Measurements from ENCODE around the gene NRL. TPM values are rescaled to one million over a fixed set of nuclear protein-coding genes. Genes with fewer than 3 reads are reported as not detected.

NRL gene
- total and polyA plus RNA-seq, 10 of the 15 experiments (the other 5 are each of a cell fraction or from before 2014, with no cell fraction given), result 0.11 to 4.4 (median 2.2) TPM

DNA sequence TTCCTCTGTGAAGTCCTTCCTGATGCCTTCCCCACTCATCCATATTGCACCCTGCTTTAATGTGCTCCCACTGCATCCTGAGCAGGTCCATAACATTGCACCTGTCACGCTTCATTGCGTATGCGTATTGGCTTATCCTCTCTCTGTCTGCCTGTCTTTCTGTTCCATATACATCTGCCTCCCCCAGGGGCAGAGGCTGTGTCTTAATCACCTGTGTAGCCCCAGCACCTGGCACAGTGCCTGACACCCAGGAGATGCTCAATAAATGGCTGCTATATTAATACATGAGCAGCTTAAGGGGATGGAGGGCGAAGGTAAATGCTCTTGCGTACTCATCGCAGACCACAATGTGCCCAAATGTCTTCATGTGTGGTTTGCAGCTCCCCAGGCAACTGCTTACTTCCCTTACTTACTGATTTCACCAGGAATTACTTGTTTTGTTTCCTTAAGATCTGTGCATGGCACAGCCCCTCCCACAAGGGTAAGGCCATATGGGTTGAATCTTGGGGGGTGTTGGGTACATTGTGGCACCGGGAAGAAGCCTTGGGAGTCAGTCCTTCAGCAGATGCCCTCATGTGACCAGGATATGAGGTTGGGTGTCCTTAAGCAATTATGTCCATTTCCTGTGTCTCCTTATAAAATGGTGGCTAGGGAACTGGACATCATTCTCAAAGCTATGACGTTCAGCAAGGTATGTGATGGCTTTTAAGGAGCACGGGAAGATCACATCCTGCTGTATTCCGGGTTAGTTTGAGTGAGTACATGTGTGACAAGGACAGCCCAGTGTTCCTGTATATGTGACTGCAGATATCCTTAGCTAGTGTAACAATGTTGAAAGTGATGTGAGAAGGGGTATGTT is 44.2 kb downstream of the NRL start:
- in situ Hi-C loops (cut with MboI), result no loop called here
- ChIA-PET RAD21 (ENCODE audit: unreplicated experiment) (interaction anchor here (0.8 to 1.3 kb wide), 3 partner anchors 15 to 38 kb away, joined by 3 to 4 read pairs (median 3); no protein-coding TSS in a partner anchor), SMC1A (ENCODE audit: uncharacterized antibody, unreplicated experiment) (interaction anchor here (1.4 to 1.5 kb wide), 2 partner anchors 12 to 20 kb away, joined by 4 to 5 read pairs; no protein-coding TSS in a partner anchor), POLR2A (interaction anchor here (1.0 kb wide), 1 partner anchor 22 kb away, joined by 3 read pairs; no protein-coding TSS in a partner anchor), CTCF (interaction anchor here (2.0 to 2.7 kb wide), 2 partner anchors 12 to 43 kb away, joined by 4 to 10 read pairs; partner anchors contain the start of gene DCAF11)
- Histone ChIP-seq H2AFZ (ENCODE audit: control insufficient read depth, low read depth, low read length) (no peak overlapping the region), H3K4me1 (ENCODE audit: control insufficient read depth, insufficient read depth, low read length) (peaks cover 8% of the 10 kb centered on the region), H4K20me1 (ENCODE audit: control insufficient read depth, insufficient read depth) (no peaks in the 10 kb centered on the region; the same call in 1 of the 2 replicates), H3K9me3 (replicated peaks; ENCODE audit: control insufficient read depth, insufficient read depth, low read length) (no peaks in the 10 kb centered on the region), H3K79me2 (ENCODE audit: control insufficient read depth, insufficient read depth, low read length) (no peaks in the 10 kb centered on the region), H3K27me3 (replicated peaks in 1 of 2; ENCODE audit: control insufficient read depth in 2 of 2, insufficient read depth in 2 of 2, low read length in 1 of 2) (peaks cover 0 to 2% of the 10 kb centered on the region in 2 experiments; a peak in 1 of 4 replicates), H3K4me3 (no peak overlapping the region), H3K27ac (ENCODE audit: control insufficient read depth, insufficient read depth) (no peak overlapping the region), H3K36me3 (ENCODE audit: control insufficient read depth in 2 of 2, insufficient read depth in 2 of 2, low read length in 1 of 2) (no peaks in the 10 kb centered on the region), H3K9ac (ENCODE audit: control insufficient read depth, insufficient read depth, low read length) (no peak overlapping the region), H3K4me2 (ENCODE audit: control insufficient read depth, insufficient read depth) (no peak overlapping the region)
- BruUV-seq (replicated peaks), result no TSS peak
- ATAC-seq, result no peak
- WGBS (ENCODE audit: insufficient coverage, insufficient replicate concordance, low lambda C conversion rate, missing lambda C conversion rate), result 62% methylated on average over 10 of the region's 10 CpGs
- FAIRE-seq, result no peak
- intact Hi-C loops (cut with micrococcal nuclease; ENCODE audit: unreplicated experiment), result no loop called here
- DNase-seq (ENCODE audit: low read depth, low spot score), result no peak
- TF ChIP-seq, protein P1, sequence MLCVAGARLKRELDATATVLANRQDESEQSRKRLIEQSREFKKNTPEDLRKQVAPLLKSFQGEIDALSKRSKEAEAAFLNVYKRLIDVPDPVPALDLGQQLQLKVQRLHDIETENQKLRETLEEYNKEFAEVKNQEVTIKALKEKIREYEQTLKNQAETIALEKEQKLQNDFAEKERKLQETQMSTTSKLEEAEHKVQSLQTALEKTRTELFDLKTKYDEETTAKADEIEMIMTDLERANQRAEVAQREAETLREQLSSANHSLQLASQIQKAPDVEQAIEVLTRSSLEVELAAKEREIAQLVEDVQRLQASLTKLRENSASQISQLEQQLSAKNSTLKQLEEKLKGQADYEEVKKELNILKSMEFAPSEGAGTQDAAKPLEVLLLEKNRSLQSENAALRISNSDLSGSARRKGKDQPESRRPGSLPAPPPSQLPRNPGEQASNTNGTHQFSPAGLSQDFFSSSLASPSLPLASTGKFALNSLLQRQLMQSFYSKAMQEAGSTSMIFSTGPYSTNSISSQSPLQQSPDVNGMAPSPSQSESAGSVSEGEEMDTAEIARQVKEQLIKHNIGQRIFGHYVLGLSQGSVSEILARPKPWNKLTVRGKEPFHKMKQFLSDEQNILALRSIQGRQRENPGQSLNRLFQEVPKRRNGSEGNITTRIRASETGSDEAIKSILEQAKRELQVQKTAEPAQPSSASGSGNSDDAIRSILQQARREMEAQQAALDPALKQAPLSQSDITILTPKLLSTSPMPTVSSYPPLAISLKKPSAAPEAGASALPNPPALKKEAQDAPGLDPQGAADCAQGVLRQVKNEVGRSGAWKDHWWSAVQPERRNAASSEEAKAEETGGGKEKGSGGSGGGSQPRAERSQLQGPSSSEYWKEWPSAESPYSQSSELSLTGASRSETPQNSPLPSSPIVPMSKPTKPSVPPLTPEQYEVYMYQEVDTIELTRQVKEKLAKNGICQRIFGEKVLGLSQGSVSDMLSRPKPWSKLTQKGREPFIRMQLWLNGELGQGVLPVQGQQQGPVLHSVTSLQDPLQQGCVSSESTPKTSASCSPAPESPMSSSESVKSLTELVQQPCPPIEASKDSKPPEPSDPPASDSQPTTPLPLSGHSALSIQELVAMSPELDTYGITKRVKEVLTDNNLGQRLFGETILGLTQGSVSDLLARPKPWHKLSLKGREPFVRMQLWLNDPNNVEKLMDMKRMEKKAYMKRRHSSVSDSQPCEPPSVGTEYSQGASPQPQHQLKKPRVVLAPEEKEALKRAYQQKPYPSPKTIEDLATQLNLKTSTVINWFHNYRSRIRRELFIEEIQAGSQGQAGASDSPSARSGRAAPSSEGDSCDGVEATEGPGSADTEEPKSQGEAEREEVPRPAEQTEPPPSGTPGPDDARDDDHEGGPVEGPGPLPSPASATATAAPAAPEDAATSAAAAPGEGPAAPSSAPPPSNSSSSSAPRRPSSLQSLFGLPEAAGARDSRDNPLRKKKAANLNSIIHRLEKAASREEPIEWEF (IDR thresholded peaks at IDR 0.05; ENCODE audit: insufficient replicate concordance, low read depth, low read length), result no peak
- TF ChIP-seq, protein P2, sequence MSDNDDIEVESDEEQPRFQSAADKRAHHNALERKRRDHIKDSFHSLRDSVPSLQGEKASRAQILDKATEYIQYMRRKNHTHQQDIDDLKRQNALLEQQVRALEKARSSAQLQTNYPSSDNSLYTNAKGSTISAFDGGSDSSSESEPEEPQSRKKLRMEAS (IDR thresholded peaks at IDR 0.05; ENCODE audit: low read depth, low read length), result no peak
- TF ChIP-seq, protein P3, sequence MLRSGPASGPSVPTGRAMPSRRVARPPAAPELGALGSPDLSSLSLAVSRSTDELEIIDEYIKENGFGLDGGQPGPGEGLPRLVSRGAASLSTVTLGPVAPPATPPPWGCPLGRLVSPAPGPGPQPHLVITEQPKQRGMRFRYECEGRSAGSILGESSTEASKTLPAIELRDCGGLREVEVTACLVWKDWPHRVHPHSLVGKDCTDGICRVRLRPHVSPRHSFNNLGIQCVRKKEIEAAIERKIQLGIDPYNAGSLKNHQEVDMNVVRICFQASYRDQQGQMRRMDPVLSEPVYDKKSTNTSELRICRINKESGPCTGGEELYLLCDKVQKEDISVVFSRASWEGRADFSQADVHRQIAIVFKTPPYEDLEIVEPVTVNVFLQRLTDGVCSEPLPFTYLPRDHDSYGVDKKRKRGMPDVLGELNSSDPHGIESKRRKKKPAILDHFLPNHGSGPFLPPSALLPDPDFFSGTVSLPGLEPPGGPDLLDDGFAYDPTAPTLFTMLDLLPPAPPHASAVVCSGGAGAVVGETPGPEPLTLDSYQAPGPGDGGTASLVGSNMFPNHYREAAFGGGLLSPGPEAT (IDR thresholded peaks at IDR 0.05; ENCODE audit: low read depth), result no peak
- TF ChIP-seq TCF12 (IDR thresholded peaks at IDR 0.05; ENCODE audit: low read depth, low read length), result no peak
- TF ChIP-seq, protein P4, sequence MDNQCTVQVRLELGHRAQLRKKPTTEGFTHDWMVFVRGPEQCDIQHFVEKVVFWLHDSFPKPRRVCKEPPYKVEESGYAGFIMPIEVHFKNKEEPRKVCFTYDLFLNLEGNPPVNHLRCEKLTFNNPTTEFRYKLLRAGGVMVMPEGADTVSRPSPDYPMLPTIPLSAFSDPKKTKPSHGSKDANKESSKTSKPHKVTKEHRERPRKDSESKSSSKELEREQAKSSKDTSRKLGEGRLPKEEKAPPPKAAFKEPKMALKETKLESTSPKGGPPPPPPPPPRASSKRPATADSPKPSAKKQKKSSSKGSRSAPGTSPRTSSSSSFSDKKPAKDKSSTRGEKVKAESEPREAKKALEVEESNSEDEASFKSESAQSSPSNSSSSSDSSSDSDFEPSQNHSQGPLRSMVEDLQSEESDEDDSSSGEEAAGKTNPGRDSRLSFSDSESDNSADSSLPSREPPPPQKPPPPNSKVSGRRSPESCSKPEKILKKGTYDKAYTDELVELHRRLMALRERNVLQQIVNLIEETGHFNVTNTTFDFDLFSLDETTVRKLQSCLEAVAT (IDR thresholded peaks at IDR 0.05), result no peak
- TF ChIP-seq MYC (IDR thresholded peaks at IDR 0.05; ENCODE audit: insufficient read depth, insufficient read length, insufficient replicate concordance, low read length, severe bottlenecking), result no peak
- no peak for TF ChIP-seq RB1 (IDR thresholded peaks at IDR 0.05; ENCODE audit: borderline replicate concordance)
- no peak for TF ChIP-seq WRNIP1 (IDR thresholded peaks at IDR 0.05; ENCODE audit: borderline replicate concordance, low read depth, low read length)
- TF ChIP-seq IRF5 (IDR thresholded peaks at IDR 0.05; ENCODE audit: borderline replicate concordance), result no peak

All from GM12878 (cell line).